GM19467 (cell line): ENCODE measurements around the gene MTLN.
"Not testable (repeated sequence)": the region's sequence is repeated elsewhere in the genome, so short reads cannot be mapped to it uniquely, and the experiment has no call there.

ENCODE experiments used
- ATAC-seq: cut with Tn5 transposase; IDR thresholded peaks from one replicate; pipeline ENCODE4 v1.9.1; 2021; ENCODE audit warnings: mild to moderate bottlenecking, moderate library complexity; ENCODE audit not compliant: unreplicated experiment

The MTLN gene

DNA sequence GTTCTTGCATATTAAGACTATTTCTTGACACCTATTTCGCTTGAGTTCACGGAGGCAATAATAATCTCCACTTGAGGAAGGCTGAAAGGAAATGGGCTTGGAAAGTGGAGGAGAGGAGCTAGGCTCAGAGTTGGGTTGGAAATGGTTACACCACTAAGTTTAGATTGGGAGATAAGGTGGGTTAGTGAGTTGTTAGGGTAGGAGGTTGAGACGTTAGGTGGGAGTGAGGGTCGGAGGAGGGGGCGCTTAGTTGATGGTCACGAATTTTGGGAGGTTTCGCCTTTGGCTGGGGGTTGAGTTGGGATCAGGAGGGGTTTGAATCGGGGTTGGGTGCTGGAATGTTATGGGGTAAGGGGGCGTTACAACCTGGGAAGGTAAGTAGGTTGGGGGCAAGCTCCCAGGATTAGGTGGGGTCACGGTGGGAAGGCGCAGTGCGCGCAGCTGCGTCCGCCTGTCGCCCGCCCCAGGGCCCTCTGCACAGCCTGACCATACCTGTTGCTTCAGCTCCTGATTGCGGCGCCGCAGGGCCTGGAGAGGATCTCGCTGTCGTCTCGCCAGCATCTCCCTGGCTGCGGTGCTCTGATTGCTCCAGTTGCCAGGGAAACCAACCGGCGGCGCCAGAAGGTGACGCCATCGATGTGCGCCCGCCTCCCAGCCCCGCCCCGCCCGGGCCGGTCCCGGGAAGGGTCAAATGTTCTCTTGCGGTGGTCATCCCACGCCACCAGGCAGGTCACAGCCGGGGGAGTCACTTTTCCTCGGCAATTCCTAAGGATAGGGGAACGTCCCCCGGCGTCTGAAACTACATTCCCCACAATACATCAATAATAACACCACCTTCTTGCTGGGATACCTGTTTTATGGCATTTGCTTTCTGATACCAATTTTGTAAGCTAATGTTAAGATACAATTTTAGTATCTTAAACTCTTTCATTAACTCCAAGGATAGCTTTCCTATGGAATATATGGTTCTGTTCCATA lies 7.7 kb downstream of the MTLN start, which contains the start of gene NPHP1:
NPHP1 (minus strand) TSS at position 606 of the 978 bp plus-strand sequence; CDS start at position 561, 45 bp downstream.
- peak; percentile 87 for ATAC-seq

DNA sequence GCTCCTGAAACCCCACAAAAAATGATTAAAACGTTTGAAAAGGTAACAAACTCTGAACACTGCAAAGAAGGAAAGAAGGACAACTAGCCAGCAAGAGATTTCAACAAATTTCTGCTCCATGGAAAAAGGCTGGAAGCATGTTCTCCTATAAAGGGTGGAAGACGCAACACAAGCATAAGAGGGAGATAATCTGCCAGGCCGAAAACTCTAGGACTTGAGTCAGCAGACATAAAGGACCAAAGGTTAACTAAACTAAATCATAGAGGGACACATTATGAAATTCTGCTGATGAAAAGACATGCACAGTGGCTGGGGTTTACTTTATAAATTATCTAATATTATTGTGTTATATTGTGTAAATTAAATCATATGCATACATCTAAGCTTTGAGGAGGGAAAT lies 14.3 kb downstream of the MTLN start:
- no peak for ATAC-seq

DNA sequence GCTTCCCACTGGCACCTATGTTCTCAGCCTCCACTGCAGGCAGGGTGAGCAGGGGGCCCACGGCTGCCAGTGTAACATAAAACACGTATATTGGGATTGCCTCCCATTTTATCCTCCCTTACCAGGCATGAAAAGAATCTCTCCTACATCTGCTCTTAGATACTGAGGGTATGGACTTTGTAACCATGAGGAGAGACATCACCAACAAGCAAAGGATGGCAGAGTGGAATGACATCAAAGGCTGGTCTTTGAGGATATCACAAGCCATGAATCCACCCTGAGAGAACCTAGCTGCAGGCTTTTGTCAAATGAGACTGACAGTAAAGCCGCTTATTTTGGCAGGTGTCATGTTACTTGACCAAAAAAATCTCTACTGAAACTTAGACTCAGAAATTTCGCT lies 14.9 kb downstream of the MTLN start:
- no peak for ATAC-seq

DNA sequence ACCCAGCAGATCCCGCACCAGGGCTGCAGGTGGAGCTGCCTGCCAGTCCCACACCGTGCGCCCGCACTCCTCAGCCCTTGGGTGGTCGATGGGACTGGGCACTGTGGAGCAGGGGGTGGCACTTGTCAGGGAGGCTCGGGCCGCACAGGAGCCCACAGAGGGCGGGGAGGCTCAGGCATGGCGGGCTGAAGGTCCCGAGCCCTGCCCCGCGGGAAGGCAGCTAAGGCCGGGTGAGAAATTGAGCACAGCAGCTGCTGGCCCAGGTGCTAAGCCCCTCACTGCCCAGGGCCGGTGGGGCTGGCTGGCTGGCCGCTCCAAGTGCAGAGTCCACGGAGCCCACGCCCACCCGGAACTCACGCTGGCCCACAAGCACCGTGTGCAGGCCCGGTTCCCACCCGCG lies 22.2 kb downstream of the MTLN start:
- ATAC-seq, result not testable (repeated sequence)

DNA sequence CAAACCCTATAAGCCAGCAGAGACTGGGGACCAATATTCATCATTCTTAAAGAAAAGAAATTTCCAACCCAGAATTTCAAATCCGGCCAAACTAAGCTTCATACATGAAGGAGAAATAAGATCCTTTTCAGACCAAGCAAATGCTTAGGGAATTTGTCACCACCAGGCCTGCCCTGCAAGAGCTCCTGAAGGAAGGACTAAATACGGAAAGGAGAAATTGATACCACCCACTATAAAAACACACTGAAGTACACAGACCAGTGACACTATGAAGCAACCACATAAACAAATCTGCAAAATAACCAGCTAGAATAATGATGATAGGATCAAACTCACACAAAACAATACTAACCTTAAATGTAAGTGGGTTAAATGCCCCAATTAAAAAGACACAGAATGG lies 29.9 kb downstream of the MTLN start:
- ATAC-seq, result no peak

DNA sequence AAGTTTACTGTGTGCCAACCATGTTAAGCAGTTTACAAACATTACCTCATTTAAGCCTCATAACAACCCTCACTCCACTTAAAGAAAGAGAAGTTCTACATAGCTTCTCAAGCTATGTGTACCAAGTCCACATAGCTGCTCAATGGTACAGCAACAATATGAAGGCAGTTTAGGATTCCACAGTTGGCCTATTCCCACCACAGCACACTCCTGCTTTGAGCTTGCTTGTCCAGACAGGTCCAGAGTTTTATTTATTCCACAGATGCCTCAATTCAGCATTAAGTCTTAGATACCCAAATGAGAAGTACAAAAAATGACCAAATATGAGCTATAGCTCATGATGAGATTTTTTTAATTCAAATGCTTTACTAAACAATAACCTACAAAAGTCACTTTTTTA lies 32.3 kb downstream of the MTLN start:
- ATAC-seq, result no peak

DNA sequence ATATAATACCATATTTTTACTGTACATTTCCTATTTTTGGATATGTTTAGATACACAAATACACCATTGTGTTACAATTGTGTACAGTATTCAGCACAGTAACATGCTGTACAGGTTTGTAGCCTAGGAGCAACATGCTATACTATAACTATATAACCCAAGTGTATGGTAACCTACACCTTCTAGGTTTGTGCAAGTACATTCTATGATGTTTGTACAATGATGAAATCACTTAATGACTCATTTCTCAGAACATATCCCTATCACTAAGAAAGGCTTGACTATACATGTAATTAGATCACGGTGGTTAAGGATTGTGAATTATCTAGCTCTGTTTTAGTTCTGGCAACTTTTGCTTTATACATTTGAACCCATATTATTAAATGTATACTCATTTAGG lies 38.8 kb downstream of the MTLN start:
- ATAC-seq, result no peak

DNA sequence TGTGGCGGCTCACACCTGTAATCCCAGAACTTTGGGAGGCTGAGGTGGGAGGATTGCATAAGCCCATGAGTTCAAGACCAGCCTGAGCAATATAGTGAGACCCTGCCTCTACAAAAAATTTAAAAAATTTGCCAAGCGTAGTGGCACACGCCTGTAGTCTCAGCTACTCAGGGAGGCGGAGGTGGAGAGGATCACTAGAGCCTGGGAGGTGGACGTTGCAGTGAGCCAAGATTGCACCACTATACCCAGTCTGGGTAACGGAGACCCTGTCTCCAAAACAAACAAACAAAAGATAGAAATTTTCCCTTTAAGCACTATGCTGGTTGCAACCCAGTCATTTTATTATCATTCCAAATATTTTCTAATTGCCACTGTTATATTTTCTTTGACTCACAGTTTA lies 39.8 kb downstream of the MTLN start:
- no peak for ATAC-seq

DNA sequence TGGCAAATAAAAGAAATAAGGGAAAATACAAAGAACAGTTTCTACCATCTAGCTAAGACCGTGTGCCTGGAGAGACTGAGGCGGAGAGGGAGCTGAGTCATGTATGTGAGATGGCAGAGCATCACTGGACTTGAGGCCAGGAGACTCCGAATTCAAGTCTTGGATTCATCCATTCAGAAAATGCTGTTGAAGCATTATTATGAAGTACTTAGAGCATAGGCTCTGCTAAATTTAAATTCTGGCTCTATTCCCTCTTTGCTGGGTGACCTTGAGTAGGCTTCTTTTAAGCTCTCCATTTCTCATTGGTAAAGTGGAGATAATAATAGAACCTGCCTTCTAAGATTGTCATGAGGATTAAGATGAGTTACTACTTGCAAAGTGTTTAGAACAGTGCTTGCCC lies 42.2 kb downstream of the MTLN start:
- ATAC-seq, result no peak

DNA sequence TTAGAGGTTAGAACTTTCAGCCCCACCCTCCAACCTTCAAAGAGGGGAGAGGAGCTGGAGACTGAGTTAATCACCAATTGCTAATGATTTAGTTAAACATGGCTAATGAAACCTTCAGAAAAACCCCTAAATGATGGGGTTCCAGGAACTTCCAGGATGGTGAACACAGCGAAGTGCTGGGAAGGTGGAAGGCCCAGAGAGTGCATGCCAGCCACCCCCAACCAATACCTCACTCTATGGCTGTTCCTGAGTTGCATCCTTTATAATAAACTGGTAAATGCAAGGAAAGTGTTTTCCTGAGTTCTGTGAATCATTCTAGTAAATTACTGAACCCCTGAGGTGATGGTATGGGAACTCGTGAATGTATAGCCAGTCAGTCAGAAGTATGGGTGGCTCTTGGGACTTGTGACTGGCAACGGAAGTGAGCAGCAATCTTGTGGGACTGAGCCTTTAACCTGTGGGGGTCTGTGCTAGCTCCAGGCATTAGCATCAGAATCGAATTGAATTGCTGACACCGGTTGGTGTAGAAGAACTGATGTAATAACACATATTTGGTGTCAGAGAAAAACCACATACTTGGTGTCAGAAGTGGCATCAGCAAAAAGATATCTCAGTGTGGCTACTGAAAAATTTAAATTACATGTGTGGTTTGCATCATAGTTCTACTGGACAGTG lies 44.9 kb downstream of the MTLN start:
- ATAC-seq, result no peak

DNA sequence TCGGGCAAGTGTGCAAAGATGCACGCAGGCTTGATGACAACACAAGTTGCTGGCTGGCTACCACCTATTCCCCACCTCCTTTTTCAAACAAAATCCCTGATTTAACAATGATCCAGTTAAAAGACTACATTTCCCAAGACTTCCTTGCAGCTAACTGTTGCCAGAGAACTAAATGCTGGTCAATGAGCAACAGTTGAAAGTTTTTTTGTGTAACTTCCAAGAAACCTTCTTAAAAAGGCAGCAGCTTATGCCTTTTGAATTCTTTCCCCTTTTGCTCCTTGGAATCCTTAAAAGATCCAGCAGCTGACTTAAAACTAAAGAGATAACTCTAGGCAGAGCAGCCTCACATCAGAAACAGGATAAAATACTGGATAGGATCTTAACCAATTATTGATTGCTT lies 46.1 kb downstream of the MTLN start:
- ATAC-seq, result no peak
